Brain microvascular endothelial cell (primary cell): ENCODE data around the gene ERRFI1.

Source experiments
- DNase-seq: peaks from one replicate; pipeline ENCODE4 v3.0.0-alpha.2; 2020
- H3K27ac ChIP-seq: fragments of 250-450 bp; sonication (Bioruptor Pico); 2 replicates; pipeline ENCODE4 v1.5.1; 2020; ENCODE audit warnings: mild to moderate bottlenecking, moderate library complexity
- H3K27me3 ChIP-seq: fragments of 250-450 bp; sonication (Bioruptor Pico); replicated peaks from 2 replicates; pipeline ENCODE4 v1.5.1; 2020; ENCODE audit warnings: mild to moderate bottlenecking
- H3K36me3 ChIP-seq: fragments of 250-450 bp; sonication (Bioruptor Pico); replicated peaks from 2 replicates; pipeline ENCODE4 v1.5.1; 2020; ENCODE audit warnings: mild to moderate bottlenecking
- H3K4me3 ChIP-seq: 2 replicates; pipeline ENCODE4 v1.5.1; 2011; ENCODE audit warnings: low read depth, mild to moderate bottlenecking, control low read depth, low read length, moderate library complexity
- in situ Hi-C: cut with HindIII; loops from 2 replicates; pipeline ENCODE4 v1.10.0; 2017; ENCODE audit warnings: low sequenced_read_pairs, low pct_ligation_motif_present
- TF ChIP-seq, protein P1 (sequence below): IDR thresholded peaks from 2 replicates; pipeline ENCODE4 v1.5.1; 2011; ENCODE audit warnings: low read depth, mild to moderate bottlenecking, moderate library complexity, low read length, control low read depth, inconsistent platforms; ENCODE audit errors: missing control alignments

ERRFI1 gene

DNA sequence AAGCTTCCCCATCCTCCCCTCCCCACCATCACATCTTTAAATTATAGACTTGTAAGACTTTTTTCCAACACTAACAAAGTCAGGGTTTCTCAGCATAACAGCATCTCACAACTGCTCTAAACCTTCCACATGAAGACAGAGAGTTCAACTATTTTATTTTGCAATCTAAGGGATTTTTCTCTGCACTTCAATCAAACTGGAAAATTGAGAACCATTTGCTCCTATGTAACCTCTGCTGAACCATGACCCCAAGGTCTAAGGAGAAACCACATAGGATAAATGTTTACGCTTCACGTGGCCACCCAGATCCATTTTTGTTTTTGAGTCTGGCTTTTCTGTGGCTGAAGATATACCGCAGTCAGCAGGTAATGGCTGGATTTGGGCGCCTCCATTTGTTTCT lies 13.2 kb downstream of the ERRFI1 start:
- no peak for DNase-seq

DNA sequence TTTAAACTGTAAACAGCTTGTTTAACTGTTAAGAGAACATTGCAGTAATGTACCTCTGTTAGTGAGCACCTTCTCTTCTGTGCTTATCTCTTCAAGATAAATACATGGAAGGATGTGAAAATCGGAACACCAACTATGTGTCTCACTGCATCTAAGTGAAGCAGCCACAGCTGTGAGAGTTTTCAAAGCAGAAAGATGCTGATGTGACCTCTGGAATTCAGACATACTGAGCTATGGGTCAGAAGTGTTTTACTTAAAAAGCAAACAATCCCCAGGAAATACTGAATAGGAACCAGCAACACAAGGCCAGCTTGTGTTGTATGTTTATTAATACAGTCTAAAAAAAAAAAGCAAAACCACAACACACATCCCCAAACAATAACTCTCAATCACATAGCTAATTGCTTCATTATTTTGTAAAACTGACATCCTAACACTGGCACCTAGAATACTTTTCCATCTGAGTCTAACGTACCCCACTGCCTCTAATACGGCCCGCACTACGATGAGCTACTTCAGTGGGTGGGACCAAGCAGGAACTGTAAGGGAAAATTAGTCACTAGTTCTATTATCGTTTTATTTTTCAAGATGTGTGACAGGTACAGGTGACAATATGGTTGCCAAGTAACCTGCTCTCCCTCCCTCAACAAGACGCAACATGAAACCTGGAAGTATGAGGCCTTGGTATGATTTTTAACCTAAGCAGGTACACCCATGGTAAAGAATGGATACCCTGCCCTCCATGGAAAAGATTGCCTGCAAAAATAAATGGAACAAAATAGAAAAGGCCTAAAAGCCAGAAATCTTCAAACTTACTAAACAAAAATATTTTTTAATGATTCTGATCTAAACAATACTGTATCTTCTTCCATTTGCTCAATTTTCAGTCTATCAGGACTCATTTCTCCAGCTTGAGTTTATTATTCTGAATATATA lies 13.9 kb downstream of the ERRFI1 start:
- no peak for DNase-seq
- in situ Hi-C loops, result loop anchor here (25.0 kb wide), 1 partner anchor 300 kb away; the partner anchor contains the start of gene SLC45A1

More for the DNA sequence above, 13.2 kb downstream of the ERRFI1 start:
- no peak overlapping the region for H3K4me3 ChIP-seq
- H3K27me3 ChIP-seq, result no peaks in the 10 kb centered on the region
- no peak overlapping the region for H3K27ac ChIP-seq
- H3K36me3 ChIP-seq, result peaks cover 70% of the 10 kb centered on the region
- TF ChIP-seq, protein P1, sequence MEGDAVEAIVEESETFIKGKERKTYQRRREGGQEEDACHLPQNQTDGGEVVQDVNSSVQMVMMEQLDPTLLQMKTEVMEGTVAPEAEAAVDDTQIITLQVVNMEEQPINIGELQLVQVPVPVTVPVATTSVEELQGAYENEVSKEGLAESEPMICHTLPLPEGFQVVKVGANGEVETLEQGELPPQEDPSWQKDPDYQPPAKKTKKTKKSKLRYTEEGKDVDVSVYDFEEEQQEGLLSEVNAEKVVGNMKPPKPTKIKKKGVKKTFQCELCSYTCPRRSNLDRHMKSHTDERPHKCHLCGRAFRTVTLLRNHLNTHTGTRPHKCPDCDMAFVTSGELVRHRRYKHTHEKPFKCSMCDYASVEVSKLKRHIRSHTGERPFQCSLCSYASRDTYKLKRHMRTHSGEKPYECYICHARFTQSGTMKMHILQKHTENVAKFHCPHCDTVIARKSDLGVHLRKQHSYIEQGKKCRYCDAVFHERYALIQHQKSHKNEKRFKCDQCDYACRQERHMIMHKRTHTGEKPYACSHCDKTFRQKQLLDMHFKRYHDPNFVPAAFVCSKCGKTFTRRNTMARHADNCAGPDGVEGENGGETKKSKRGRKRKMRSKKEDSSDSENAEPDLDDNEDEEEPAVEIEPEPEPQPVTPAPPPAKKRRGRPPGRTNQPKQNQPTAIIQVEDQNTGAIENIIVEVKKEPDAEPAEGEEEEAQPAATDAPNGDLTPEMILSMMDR, result no peak
- in situ Hi-C loops, result loop anchor here (25.0 kb wide), 1 partner anchor 299 kb away; the partner anchor contains the start of gene SLC45A1

DNA sequence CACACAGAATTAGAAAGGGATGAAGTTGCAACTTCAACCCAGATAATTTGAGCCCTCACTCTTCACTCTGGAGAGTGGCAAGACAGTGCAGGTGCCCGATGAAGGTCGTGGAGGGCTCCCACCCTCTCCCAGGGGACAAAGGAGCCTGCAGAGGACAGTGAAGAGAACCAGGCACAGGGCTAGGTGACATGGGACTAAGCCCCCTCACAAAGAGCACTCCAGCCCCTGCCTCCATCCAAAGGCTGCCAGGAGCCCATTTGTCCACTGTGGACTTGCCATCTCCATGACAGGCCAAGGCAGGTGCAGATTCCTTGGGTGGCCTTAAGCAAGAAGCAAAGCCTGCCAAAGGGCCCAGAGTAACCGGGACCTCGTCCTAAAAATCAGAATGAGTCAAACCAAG lies 15.1 kb downstream of the ERRFI1 start:
- DNase-seq, result no peak
- in situ Hi-C loops, result loop anchor here (25.0 kb wide), 1 partner anchor 301 kb away; the partner anchor contains the start of gene SLC45A1
- Histone ChIP-seq H3K27me3 (no peaks in the 10 kb centered on the region), H3K4me3 (no peak overlapping the region), H3K36me3 (peaks cover 70% of the 10 kb centered on the region), H3K27ac (no peak overlapping the region)
- TF ChIP-seq, protein P1, result no peak

More for the DNA sequence above, 13.9 kb downstream of the ERRFI1 start:
- H3K27ac ChIP-seq, result no peak overlapping the region
- no peak overlapping the region for H3K4me3 ChIP-seq
- peaks cover 70% of the 10 kb centered on the region for H3K36me3 ChIP-seq
- no peaks in the 10 kb centered on the region for H3K27me3 ChIP-seq
- TF ChIP-seq, protein P1, result no peak

DNA sequence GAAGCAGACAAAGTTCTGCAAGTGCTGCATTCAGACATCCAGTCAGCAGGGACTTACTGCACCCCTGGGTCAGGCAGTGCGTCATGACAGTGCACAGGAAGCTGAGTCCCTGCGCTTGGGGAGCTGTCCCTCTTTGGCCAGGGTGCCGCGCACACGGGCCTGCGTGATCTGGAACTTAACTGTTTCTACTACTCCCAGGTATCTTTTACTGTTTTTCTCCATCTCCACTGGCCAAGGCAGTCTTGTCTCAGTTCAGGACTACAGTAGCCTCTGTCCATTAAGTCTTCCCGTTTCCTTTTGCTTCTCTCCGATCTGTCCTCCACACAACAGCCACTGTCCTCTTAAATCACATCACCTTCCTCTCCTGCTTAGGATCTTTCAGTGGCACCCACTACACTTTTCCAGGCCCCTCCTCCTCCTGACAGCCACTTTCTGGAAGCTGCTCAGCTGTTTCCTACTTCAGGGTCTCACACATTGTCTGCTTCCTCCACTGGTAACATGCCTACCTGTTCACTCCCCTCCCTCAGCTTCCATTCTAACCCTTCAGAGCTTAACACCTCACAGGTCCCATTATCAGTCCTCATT lies 15.9 kb downstream of the ERRFI1 start:
- no peak for DNase-seq
- no peaks in the 10 kb centered on the region for H3K27me3 ChIP-seq
- TF ChIP-seq, protein P1, result no peak
- H3K36me3 ChIP-seq, result peaks cover 65% of the 10 kb centered on the region
- in situ Hi-C loops, result loop anchor here (25.0 kb wide), 1 partner anchor 302 kb away; the partner anchor contains the start of gene SLC45A1
- H3K4me3 ChIP-seq, result no peak overlapping the region
- H3K27ac ChIP-seq, result no peak overlapping the region

DNA sequence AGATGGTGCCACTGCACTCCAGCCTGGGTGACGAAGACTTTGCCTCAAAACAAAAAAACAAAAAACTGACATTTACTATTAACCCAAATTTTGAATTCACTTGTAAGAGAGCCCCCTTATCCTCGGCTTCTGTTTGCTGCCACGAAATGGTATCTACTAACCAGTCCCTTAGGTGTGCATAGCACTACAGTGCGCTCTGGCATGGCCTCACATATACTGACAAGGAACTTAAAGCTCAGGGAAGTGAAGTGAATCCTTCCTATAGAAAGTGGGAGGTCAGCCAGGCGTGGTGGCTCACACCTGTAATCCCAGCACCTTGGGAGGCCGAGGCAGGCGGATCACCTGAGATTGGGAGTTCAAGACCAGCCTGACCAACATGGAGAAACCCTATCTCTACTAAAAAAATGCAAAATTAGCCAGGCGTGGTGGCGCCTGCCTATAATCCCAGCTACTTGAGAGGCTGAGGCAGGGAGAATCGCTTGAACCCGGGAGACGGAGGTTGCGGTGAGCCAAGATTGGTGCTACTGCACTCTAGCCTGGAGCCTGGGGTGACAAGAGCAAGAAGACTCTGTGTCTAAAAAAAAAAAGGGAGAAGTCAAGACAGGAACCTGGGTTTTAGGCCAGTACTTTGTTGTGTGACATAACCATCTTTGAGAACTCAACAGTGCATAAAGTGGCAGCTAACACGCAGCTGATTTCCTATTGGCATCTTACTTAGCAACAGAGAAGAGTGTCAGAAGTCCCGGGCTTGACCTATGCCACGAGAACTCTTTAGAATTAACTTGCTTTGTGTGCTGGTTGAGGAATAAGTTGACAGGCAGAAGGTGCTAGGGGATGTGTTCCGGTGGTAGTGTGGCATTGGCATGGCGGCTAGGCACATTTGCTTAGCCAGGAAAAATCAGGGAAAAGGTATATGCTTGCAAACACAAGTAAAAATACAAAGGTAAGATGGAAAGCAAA lies 16.8 kb downstream of the ERRFI1 start:
- DNase-seq, result no peak
- peaks cover 59% of the 10 kb centered on the region for H3K36me3 ChIP-seq
- TF ChIP-seq, protein P1, result no peak
- H3K27me3 ChIP-seq, result no peaks in the 10 kb centered on the region
- H3K4me3 ChIP-seq, result no peak overlapping the region
- H3K27ac ChIP-seq, result no peak overlapping the region
- in situ Hi-C loops, result loop anchor here (25.0 kb wide), 1 partner anchor 303 kb away; the partner anchor contains the start of gene SLC45A1
